Skeletal muscle tissue (tissue), 4 donors: ENCODE measurements around the gene CPHXL. TPM values are rescaled to one million over a fixed set of nuclear protein-coding genes. Genes with fewer than 3 reads are reported as not detected.

Source experiments
- H3K27ac ChIP-seq: one replicate; pipeline ENCODE4 v1.7.0; 2013; ENCODE audit warnings: mild to moderate bottlenecking, low read depth, low read length, inconsistent platforms
- H3K27me3 ChIP-seq, 3 donors: one replicate each; pipeline ENCODE4 v1.7.0; 2013; ENCODE audit warnings: low read length in 3 of 3; ENCODE audit not compliant: control insufficient read depth in 3 of 3, insufficient read depth in 3 of 3
- H3K36me3 ChIP-seq, 3 donors: one replicate each; pipeline ENCODE4 v1.7.0; 2013; ENCODE audit warnings: low read length in 3 of 3; ENCODE audit not compliant: control insufficient read depth in 3 of 3, insufficient read depth in 3 of 3
- H3K4me1 ChIP-seq, 3 donors: one replicate each; pipeline ENCODE4 v1.7.0; 2013; ENCODE audit warnings: low read length in 3 of 3, mild to moderate bottlenecking in 3 of 3; ENCODE audit not compliant: control insufficient read depth in 3 of 3, insufficient read depth in 3 of 3
- H3K4me3 ChIP-seq, 3 donors: one replicate each; pipeline ENCODE4 v1.7.0; 2013; ENCODE audit warnings: low read length in 3 of 3
- H3K9ac ChIP-seq, 3 donors: one replicate each; pipeline ENCODE4 v1.7.0; 2013; ENCODE audit warnings: low read length in 3 of 3, mild to moderate bottlenecking in 3 of 3, moderate library complexity in 2 of 3, low read depth in 1 of 3
- H3K9me3 ChIP-seq, 3 donors: one replicate each; pipeline ENCODE4 v1.7.0; 2013; ENCODE audit warnings: low read length in 3 of 3; ENCODE audit not compliant: control insufficient read depth in 3 of 3
- total RNA-seq: library from RNA; depleted of rRNA; stranded (reverse); fragments of >200 nt; gene quantifications from one replicate; pipeline ENCODE4 v1.2.3, GENCODE V29; 2014
- donor health status: Osteomylitis.

The CPHXL gene
- total RNA-seq, 1 donor from 2014 or later: not detected

DNA sequence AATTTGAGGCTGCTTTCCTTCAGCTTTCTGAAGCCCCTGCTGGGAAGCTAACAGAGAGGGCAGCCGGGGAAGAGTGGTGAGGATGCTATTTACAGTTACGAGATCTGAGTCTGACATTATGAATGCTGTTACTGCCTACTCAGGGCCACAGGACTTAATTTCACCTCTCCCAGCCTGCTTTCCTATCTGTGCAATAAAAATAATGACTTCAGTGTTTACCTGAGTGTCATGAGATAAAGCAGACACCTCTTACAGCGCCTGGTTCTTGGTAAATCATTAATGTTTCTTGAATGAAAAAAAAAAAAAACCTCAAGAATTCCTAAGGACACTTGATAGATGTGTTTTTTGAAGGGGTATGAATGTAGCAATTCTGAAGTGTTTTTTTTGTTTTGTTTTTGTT lies 24.2 kb upstream of the CPHXL start:
- Histone ChIP-seq H3K36me3 (no peaks in the 10 kb centered on the region), H3K9me3 (no peaks in the 10 kb centered on the region)

DNA sequence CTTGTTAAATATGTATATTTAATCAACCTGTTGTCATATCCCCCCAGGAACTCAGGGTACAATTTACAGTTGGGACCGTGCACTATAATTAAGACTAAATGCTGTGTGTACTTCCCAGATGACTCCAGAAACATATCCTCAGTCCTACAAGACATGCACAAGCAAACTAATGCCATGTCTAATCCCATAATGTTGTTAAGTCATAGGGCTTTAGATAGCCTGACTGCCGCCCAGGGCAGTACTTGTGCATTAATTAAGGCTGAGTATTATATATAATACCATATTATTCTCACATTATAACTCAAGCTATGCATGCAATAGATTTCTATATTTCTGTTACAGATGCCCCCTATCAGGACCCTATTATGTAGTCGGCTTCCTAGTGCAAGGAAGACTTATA lies 20.1 kb upstream of the CPHXL start:
- no peak overlapping the region for H3K27ac ChIP-seq
- H3K9ac ChIP-seq: no peak overlapping the region
- peaks cover 0 to 2% (median 0%) of the 10 kb centered on the region in 3 donors for H3K9me3 ChIP-seq
- H3K27me3 ChIP-seq: no peaks in the 10 kb centered on the region
- H3K36me3 ChIP-seq: no peaks in the 10 kb centered on the region
- H3K4me1 ChIP-seq: no peaks in the 10 kb centered on the region
- no peak overlapping the region for H3K4me3 ChIP-seq

More for the DNA sequence above, 24.2 kb upstream of the CPHXL start:
- no peaks in the 10 kb centered on the region for H3K27me3 ChIP-seq
- H3K9ac ChIP-seq: no peak overlapping the region
- no peak overlapping the region for H3K27ac ChIP-seq
- H3K4me3 ChIP-seq: no peak overlapping the region
- no peaks in the 10 kb centered on the region for H3K4me1 ChIP-seq

DNA sequence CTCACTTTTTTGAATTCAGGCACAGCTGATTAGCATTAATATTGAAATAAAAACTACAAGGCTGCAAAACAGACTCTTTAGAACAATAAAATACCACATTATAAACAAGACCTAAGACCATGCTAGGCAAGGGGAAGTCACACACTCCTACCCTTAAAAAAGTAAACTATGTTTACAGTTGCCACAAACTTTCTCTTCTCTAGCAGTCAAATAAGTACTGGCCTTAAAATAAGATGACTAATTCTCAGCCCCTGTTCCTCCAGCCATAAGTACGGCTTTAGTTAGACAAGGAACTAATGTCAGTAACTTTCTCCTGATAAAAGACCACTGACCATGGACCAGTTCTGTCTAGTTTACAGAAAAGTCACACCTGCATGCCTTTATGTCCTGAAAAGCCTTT lies 19.5 kb upstream of the CPHXL start:
- Histone ChIP-seq H3K9me3 (peaks cover 0 to 2% (median 0%) of the 10 kb centered on the region in 3 donors), H3K4me1 (no peaks in the 10 kb centered on the region), H3K27me3 (no peaks in the 10 kb centered on the region), H3K9ac (no peak overlapping the region), H3K4me3 (no peak overlapping the region), H3K27ac (no peak overlapping the region), H3K36me3 (no peaks in the 10 kb centered on the region)

DNA sequence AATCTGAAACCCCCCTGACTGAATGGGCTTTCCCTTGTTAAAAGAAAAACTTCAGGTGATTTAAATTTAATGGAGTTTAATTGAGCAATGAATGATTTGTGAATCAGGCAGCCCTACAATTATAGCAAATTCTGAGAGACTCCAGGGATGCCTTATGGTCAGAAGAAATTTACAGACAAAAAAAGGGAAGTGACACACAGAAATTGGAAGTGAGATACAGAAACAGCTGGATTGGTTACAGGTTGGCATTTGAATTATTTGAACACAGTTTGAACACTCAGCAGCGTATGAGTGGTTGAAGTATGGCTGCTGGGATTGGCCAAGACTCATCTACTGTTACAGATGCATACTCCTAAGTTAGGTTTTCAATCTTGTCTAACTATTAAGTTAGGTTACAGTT lies 19.0 kb upstream of the CPHXL start:
- no peak overlapping the region for H3K27ac ChIP-seq
- peaks cover 0 to 2% (median 0%) of the 10 kb centered on the region in 3 donors for H3K9me3 ChIP-seq

DNA sequence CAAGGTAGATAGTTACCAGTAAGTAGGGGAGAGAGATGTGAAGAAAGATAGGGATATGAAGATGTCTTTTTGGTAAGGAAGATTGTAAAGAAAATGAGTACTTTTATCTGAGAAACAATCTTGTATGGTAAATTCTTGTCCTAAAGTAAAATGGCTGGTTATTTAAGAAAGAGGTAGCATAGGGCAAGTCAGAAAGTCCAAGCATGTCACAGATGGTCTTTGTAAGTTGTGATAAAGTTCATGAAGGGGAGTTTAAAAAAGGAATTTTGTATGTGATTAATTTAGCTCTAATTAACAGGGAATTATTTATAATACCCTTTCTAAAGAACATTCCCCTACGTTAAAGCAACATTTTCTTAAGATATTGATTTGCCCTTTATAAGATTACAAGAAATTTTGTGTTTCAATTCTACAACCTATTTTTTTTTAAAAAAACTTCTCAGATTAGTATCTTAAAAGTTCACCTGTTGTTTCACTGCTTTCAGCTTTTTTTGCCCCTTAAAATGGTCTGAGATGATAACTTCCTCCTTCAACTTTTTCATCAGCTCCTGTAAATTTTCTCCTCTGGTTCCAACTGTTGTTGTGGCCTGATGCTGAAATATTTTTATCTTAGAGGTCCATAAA lies 16.2 kb upstream of the CPHXL start:
- no peaks in the 10 kb centered on the region for H3K4me1 ChIP-seq

More for the DNA sequence above, 19.0 kb upstream of the CPHXL start:
- Histone ChIP-seq H3K36me3 (no peaks in the 10 kb centered on the region), H3K4me1 (no peaks in the 10 kb centered on the region), H3K9ac (no peak overlapping the region), H3K27me3 (no peaks in the 10 kb centered on the region), H3K4me3 (no peak overlapping the region)

DNA sequence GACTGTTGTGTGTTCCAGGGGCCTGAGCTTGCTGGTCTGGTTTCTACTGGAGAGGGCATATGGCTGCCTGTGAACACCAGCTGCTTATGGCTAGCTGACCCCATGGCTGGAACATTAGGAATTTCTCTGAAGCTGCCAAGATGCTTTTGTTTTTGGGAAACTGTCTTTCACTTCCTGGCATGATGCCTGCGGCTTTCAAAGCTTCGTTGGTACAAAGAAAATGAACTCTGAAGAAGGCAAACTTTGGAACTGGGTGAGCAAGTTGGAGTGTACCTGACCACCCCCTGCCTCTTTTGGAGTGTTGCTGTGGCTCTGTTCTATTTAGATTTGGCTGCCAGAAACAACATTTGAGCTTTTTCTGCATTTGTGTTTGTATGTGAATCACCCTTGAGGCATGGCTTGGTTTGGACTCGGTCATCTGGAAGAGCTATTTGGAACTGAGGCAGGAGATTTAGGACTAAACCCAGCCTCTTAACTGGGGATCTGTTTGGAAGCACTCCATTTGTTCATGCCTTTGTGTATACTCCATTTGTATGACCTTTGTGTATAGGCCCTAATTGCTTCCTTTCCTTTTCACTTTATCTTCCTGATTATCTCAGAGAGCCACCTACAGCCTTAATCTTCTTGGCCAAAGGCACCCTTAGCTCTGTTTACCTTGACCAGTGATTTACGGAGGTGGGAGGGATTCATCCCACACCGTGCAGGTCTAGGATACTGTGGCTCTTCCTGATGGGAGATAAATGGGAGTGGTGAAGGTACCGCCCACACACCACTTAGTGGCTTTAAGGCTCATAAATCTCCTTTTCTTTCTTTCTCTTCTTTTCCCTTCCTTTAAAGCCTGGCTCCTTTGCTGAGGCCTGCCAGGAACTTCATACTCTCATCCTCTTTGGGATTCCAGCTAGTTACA lies 7.3 kb upstream of the CPHXL start:
- Histone ChIP-seq H3K4me3 (peak overlapping the region in 1 of 3 donors; percentile 19), H3K4me1 (peaks cover 0 to 10% (median 9%) of the 10 kb centered on the region in 3 donors), H3K36me3 (no peaks in the 10 kb centered on the region), H3K27me3 (no peaks in the 10 kb centered on the region), H3K9me3 (no peaks in the 10 kb centered on the region), H3K27ac (peak overlapping the region; percentile 22), H3K9ac (no peak overlapping the region)

More for the DNA sequence above, 16.2 kb upstream of the CPHXL start:
- H3K27me3 ChIP-seq: no peaks in the 10 kb centered on the region
- H3K27ac ChIP-seq: no peak overlapping the region
- H3K4me3 ChIP-seq: no peak overlapping the region
- peaks cover 0 to 2% (median 0%) of the 10 kb centered on the region in 3 donors for H3K9me3 ChIP-seq
- no peak overlapping the region for H3K9ac ChIP-seq
- no peaks in the 10 kb centered on the region for H3K36me3 ChIP-seq

DNA sequence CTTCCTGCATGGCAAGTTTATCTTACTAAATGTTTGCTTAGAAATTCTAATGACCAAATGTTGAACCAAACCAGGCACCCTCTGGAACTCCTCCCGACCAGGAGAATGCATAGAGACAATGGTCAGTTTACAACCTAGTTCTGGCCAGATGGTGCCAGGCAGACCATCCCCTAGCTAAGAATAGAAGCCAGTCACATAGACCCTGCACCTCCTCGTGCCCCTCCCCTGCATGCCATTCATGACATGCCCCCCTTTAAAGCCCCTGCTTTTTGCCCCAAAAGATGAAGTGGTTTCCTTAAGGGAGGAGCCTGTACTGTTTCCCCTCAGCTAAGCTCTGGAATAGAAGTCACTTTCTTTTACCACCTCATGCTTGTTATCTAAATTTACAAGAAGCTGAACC lies 6.6 kb upstream of the CPHXL start:
- no peak overlapping the region for H3K4me3 ChIP-seq
- no peaks in the 10 kb centered on the region for H3K36me3 ChIP-seq
- no peak overlapping the region for H3K9ac ChIP-seq
- no peaks in the 10 kb centered on the region for H3K9me3 ChIP-seq
- peak overlapping the region; percentile 22 for H3K27ac ChIP-seq
- peaks cover 0 to 10% (median 9%) of the 10 kb centered on the region in 3 donors for H3K4me1 ChIP-seq
- H3K27me3 ChIP-seq: no peaks in the 10 kb centered on the region

DNA sequence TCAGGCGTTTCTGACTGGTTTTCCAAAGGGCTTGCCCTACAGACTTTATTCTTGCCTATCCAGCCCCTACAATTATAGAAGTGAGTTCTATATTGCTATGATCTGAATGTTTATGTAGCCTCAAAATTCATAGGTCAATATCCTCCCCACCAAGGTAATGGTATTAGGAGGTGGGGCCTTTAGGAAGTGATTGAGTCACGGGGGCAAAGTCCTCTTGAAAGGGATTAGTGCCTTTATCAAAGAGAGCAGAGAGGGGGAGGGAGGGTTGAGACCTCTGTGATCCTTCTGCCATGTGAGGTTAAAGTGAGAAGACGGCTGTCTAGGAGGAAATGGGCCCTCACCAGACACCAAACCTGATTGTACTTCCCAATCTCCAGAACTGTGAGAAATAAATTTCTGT lies 931 bp upstream of the CPHXL start:
- Histone ChIP-seq H3K36me3 (no peaks in the 10 kb centered on the region), H3K4me1 (no peaks in the 10 kb centered on the region), H3K27me3 (no peaks in the 10 kb centered on the region), H3K4me3 (no peak overlapping the region), H3K27ac (no peak overlapping the region), H3K9ac (no peak overlapping the region), H3K9me3 (no peaks in the 10 kb centered on the region)

DNA sequence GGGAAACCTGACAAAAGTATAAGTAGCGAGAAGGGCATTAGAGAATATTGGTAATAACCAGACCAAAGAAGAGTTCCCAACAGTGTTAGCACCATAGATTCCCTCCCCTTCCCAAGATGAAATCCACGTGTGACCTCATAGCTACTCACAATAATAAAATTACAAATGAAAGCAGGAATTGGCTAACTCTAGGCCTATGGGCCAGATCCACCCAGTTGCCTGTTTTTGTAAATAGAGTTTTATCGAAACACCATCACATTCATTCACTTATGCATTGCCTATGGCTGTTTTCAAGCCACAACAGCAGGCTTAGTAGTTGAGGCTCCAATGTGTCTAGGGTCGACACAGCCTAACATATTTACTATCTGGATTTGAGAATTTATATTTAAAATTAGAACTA lies 7.8 kb downstream of the CPHXL start:
- Histone ChIP-seq H3K4me3 (no peak overlapping the region), H3K36me3 (no peaks in the 10 kb centered on the region), H3K9ac (no peak overlapping the region), H3K9me3 (no peaks in the 10 kb centered on the region), H3K4me1 (no peaks in the 10 kb centered on the region), H3K27ac (no peak overlapping the region), H3K27me3 (no peaks in the 10 kb centered on the region)

DNA sequence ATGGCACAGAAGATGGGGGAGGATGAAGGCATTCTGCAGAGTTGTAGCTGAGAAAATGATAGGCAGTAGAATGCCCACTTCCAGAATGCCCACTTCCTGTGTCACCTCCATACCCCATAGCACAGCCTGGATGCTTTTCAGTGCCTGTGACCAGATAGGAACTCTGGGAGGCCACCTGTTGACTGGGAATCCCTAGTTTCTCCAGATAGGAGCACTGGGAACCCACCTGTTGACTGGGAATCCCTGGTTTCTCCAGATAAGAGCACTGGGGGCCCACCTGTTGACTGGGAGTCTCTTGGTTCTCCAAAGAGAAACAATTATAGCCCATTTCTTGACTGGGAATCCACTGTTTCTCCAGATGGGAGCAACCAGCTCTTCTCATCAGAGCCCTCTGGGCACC lies 11.6 kb downstream of the CPHXL start:
- no peaks in the 10 kb centered on the region for H3K36me3 ChIP-seq
- no peak overlapping the region for H3K4me3 ChIP-seq
- H3K4me1 ChIP-seq: no peaks in the 10 kb centered on the region

More for the DNA sequence above, 11.6 kb downstream of the CPHXL start:
- no peak overlapping the region for H3K9ac ChIP-seq
- no peaks in the 10 kb centered on the region for H3K9me3 ChIP-seq
- no peak overlapping the region for H3K27ac ChIP-seq
- no peaks in the 10 kb centered on the region for H3K27me3 ChIP-seq
